Stimulated activated CD8-positive, alpha-beta memory T cell treated with anti-CD3 and anti-CD28 coated beads, Interleukin-12 subunit alpha, Interleukin-12 subunit beta, amount 100 ng/mL, for 24 hours (primary cell): ENCODE results near the gene RHOV.

Source experiments
- DNase-seq: peaks from one replicate; pipeline ENCODE4 v3.0.0-alpha.2; 2020; ENCODE audit errors: extremely low read depth

RHOV gene, protein sequence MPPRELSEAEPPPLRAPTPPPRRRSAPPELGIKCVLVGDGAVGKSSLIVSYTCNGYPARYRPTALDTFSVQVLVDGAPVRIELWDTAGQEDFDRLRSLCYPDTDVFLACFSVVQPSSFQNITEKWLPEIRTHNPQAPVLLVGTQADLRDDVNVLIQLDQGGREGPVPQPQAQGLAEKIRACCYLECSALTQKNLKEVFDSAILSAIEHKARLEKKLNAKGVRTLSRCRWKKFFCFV

DNA sequence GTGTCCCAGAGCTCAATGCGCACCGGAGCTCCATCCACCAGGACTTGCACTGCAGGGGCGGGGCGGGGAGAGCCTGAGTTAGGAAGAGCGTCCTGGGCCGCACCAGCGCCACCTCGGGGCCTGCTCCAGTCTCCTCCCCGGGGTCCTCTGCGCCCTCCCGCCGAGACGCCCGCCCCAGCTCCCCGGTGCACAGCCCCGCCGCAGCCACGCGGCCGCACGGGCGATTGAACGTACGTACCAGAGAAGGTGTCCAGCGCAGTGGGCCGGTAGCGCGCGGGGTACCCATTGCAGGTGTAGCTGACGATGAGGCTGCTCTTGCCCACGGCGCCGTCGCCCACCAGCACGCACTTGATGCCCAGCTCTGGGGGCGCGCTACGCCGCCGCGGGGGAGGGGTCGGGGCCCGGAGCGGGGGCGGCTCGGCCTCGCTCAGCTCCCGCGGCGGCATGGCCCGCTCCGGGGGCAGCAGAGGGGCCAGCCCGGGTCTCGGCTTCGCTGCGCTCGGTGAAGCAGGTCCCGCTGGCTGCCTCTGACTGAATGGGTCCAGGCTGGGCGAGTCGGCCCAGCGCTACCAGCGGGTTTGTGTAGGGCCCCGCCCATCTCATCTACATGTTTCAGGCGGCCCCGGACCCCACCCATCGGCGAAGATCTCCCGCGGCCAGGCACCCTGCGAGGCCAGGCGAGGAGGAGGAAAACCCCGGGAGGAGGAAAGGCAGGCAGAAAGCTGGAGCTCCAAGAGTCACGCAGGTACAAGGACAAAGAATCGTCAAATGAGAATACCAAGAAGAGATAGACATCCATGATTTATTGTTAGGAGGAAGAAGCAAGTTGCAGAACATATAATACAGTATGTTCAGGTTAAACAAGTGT is at the start of gene RHOV:
TSS of gene RHOV (minus strand) at position 541 of the 868 bp plus-strand sequence. CDS start at position 446, 95 bp downstream.
- DNase-seq: no peak

DNA sequence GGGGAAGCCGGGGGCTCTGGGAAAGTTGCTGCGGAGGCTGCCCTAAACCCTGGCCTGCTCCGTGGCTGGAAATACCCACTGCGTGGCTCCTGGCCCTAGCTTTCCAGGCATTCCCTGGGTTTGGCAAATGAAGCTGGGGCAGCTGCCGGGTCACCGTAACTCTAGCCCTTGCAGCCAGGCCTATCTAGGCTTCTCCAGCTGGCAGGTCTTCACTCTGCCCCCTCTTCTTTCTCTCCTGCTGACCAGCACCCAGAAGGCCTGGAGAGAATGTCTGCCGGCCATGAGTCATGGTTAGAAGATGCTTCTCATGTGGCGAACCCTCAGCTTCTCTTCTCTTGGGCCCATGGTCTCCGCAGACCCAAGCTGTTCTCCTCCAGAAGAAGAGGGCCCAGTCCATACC is 49.5 kb upstream of the RHOV start:
- no peak for DNase-seq

DNA sequence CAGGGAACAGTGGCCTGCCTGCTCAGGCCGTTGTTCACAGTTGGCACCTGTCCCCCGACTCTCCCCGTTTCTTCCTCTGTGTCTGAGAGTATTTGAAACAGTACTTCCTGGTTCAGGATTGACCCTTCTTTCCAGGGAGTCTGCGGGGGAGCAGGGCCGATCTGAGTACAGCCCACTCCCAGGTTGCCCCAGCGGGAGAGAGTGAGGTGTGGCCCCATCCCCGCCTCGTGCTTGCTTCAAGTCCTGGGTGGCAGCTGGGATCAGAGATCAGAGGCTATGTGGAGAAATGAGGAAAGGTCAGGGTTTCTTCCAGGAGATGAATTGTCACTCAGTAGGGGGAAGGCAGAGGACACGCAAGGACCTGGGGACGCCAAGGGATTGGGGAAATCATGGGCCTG is 48.6 kb upstream of the RHOV start:
- DNase-seq: no peak

DNA sequence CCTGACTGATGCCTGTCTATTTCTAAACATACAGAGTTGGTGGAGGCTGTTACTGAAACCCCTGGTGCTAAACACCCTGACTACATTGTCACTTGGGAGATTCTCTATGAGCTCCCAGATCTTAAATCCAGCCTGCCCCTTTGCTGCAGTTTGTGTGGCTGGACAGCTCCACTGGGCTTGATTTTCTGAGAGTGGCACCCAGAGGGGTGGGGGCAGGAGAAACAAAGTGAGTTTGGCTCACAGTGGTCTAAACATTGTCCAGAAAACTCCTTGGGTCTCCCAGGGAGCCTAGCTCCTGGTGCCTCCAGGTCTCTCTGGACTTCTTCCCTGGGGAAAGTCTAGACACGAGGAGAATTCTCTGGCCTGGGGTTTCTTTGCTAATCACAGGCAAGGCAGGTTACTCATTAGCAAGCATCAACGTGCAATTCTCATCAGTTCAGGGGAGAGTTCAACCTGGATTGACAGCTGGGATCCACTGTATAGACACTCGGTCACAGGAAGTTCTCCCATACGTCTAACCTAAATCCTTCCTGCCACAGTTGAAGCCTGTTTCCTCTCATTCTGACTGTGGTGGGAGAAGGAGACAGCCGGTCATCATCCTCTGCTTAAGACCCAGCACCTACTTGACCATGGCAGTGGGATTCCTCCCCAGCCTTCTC is 48.0 kb upstream of the RHOV start:
- DNase-seq: no peak

DNA sequence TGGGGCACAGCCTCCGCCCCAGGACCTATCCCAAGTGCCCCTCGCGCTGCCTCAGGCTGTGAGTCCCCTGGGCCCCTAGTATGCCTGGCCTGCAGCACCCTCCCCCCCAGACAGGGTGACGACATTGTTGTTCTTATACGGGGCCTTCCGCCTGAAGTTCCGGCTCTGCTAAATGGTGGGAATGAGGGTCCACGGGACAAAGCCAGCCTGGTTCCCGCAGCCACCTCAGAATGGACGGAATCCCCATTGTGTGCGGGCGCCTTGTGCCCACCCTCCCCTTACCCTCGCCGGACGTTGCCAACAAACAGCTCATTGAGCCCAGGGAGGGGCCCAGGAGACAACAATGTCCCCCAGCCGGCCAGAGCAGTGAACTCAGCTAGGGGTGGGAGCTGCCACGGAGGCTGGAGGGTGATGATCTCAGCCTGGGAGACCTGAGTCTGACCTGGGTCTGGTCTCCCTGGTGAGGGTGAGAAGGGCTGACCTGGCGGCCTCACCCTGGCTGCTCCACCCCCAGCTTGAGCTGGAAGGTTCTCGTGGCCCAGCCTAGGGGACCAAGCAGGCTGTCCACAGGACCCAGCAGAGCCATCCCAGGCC is 44.9 kb upstream of the RHOV start:
- DNase-seq: no peak

DNA sequence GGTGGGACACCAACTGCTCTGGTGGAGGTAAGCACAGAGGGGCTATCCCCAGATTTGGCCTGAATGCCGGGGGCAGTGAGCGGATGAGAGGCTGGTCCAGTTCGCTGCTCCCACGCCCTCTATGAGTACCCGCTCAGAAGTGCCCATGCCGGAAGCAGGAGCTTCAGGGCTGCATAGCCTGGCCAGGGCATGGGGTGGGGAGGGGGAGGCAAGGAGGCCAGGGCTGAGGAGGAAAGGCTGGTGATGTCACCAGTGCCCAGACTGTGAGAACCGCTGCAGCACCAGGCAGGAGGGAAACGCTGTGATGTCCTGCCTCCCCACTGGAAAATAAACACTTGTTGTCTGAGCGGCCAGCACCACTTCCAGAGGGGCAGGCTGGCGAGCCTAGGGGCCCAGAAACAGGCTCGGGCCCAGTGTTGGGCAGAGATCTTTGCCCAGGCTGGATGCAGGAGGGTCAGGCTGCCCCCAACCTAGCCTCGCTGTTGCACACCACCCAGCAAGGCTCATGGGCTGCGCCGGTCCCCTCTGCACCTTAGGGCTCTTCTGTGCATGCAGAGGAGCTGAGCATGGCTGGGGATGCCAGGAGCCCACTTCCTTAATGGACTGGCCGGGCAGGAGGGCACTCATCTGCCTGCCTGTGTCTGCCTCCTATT is 44.2 kb upstream of the RHOV start:
- no peak for DNase-seq

DNA sequence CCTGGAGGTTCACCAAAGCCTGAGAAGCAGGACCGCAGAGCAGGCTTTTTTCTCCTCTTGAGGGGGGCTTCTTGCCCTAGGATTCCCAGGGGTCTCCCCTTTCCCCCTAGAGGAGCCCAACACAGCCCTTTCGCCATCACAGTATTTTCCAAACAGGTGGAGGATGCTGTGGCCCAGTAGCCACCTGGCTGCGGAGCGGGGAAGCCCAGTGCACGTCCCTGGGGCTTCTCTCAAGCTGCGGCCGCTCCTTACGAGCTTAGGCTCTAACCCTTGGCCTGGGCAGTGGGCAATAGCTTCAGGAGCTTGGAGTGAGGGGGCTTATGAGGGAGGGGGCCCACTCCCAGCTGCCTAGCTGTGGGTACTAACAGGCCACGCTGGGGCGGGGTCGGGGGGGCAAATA is 43.6 kb upstream of the RHOV start:
- DNase-seq: no peak

DNA sequence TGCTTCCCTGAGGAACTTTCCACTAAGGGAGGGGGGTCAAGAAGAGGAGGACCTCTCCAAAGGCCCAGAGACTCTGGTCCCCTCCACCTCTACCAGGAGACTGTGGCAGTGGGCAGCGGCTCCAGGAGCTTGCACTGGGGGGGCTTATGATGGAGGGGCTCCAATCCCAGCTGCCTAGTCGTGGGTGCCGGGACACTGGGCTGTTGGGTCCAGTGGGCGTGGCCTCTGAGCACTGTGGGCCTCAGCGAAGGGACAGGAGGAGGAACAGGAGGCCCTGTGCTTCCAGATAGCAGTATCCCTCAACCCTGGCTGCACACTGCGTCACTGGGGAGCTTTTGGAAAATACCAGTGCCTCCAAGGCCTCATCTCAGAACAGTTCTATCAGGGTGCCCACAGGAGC is 41.6 kb upstream of the RHOV start:
- DNase-seq: no peak

DNA sequence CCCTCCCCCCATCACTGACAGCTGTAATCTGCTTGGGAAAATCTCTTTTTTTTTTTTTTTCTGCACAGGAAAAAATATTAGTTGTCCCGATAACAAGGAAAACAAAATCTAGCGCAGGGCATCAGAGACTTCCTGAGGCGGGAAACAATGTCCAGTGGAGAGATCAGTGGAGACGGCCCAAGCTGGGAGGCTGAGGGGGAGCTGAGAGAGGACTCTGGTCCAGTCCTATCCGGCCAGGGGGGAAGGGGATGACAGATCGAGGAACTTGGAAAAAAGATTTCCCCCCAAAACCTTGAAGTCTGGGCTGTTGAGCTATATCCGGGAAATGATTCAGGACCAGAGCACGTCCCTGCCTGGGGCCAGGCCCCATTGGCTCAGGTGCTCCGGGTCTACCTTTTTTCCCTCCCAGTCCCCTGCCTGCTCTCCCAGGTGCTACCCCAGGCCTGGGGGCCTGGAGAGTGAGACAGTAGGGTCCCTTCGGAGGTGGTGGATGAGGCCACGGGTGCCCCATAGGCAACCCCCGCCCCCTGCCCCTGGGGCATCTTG is 41.2 kb upstream of the RHOV start:
- DNase-seq: no peak

DNA sequence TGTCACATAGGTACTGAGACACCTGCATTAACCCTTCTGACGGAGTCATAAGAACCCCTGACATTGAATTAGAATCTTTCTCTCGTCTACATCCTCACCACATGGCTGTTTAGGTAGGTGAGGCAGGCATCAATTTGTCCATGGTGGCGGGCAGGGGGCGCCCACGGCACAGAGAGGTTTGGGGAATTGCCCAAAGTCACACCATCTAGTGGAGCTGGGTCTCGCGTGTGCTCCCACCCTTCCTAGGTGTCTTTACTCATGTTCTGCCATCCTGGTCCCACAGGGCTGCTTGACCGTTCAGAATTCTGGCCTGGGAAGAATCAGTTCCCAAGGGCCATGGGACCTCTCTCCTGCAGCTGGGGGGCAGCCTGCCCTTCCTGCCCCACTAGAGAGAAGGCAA is 40.5 kb upstream of the RHOV start:
- DNase-seq: no peak

DNA sequence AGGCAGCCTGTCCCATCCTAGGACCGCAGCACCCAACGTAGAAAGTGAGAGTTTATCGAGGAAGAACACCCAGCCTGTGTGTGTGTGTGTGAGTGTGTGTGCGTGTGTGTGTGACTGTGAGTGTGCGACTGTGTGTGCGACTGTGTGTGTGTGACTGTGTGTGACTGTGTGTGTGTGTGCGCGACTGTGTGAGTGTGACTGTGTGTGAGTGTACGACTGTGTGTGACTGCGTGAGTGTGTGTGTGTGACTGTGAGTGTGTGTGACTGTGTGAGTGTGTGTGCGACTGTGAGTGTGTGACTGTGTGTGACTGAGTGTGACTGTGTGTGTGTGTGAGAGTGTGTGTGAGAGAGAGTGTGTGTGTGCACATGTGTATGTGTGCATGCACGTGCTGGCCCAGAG is 40.0 kb upstream of the RHOV start:
- DNase-seq: no peak

DNA sequence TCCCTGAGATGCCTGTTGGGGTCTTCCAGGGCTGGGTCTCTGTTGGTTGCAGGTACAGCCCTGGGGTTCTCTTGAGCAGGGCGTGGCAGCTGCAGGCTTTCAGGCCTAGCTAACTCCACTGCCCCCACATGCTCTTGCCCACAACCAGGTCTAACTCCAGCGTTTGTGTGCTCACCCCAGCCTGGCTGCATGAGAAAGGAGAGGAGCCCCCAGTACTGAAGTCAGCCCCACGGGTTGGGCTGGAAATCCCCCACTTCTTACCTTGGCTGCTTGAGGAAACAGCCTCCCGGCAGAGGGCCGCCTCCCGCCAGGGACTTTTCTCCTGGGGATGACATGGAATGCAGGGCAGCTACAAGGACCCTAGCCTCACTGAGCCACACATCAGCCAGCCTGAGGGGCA is 38.4 kb upstream of the RHOV start:
- DNase-seq: no peak

DNA sequence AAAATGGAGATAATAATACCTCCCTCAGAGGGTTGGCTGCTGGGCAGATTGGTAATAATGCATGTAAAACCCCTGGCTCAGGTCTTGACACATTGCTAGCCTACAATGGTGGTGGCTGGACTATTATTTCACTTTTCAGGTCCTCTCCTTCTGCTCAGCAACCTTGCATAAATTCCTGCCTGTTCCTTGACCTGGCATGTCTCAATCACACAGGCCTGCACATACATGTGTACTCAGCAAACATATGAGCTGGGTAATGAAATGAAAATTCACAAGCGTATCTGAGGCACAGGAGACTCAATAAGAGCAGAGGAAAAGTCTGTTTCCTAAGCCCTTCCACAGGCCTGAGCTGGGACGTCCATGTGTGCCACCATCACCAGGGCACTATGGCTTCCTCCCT is 37.7 kb upstream of the RHOV start:
- DNase-seq: no peak

DNA sequence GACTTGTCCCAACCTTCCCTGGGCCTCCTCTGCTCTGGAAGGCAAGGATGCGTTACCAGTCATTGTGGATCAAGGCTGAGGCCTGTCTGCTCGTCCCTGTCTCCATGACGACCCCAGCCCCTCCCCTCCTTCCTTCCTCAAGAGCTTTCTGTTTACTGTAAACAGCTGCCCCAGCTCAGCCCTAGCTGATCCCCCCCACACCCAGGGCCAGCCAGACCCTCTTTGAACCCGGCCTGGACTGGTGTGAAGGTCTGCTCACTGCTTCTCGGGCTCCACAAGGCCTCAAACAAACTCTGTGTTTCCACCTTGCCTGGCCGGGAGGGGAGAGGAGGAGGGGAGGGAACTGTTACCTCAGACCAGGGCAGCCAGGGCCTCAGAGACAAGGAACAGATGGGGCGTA is 37.1 kb upstream of the RHOV start:
- DNase-seq: no peak

DNA sequence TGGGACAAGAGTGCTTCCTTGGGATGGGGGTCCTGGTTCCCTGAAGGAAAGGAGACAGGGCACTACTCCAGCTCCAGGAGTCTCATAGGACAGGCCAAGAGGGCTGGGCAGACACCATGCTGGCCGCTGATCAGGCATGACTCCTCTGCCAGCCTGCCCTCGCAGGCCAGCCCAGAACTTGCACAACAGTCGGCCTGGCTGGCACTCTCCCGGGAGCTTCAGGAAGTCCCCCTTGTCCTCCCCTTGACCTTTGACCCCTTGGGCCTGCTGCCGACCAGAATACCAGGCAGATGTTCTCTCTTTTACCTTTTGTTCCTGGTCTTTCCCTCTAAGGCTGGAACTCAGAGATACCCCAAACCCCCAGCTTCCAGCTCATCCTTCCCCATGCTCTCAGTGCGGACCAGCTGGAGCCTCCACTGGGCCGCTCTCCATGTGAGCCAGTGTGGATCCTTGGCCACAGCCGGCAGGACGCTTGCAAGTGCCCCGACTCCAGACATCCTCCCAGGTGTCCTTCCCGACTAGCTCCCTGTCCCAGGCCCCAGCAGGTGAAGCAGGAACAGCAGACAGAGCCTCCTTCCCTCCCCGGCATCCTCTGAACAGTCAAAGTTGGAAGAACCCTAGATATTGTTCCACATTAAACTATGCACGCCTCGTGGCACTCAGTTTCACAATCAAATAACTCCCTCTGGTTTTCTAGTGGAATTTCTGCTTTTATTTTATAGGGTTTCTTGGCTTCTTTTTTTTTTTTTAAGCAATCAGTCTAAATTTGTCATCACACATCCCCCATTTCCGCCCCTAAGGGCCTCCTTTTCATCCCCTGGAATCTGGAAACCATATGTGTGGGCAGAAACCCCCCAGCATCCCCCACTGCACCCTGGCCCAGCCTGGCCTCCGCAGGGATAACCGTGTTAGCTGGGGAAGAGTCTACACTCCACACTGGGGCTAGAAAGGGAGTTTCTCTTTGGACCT is 35.9 kb upstream of the RHOV start:
- no peak for DNase-seq

DNA sequence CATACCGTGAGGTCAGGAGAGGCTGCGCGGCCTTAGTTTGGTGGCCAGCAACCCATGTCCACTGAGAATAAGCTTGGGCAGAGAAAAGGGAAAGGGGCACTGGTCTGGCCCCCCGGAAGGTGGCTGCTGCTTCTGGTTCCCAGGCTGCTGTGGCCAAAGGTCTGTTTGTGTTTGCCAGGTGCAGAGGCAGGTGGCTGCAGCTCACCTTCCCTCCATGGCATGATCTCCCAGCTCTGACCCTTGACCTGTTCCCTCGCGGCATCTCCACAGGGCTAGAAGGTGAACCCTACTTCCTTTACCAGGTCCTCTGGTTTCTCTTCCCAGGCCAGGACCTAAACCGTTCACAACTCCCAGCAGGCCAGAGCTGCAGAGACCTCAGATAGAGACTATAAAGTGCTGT is 34.1 kb upstream of the RHOV start:
- DNase-seq: no peak

DNA sequence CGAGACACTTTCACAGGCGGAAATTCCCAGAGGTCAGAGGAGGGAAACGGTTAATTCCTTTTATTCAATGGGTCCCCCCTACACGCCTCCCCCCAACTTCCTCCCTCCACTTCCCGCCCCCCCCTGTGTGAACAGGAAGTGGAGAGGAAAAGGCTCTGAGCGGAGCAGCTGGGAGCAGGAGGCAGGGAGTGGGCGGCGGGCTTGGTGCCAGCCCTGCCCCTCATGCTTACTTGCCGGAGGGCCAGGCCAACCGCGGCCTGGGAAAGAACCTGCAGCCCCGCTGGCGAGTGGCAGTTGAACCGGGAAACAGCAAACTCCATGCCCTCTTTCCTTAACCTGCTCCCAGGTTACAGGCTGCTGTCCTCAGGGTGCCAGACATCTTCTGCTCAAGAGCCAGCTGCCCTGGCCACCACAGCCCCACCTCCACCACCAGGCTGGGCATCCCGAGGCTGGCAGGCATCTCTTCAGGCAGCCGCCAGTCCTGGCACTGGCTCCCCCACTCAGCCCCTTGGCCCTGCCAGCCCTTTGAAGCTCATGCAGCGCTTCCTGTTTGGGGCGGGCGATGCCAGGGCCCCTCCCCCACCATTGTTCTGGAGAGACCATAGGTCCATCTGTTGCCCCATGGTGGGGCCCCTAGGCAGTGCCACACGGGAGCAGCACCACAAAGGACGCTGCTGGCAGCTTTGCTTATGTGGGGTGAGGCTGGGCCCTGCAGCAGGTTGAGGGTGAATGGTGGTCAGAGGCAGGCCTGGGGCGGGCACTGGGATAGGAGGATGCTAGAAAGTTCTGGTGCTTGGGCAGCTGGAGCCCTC is 33.2 kb upstream of the RHOV start:
- no peak for DNase-seq

DNA sequence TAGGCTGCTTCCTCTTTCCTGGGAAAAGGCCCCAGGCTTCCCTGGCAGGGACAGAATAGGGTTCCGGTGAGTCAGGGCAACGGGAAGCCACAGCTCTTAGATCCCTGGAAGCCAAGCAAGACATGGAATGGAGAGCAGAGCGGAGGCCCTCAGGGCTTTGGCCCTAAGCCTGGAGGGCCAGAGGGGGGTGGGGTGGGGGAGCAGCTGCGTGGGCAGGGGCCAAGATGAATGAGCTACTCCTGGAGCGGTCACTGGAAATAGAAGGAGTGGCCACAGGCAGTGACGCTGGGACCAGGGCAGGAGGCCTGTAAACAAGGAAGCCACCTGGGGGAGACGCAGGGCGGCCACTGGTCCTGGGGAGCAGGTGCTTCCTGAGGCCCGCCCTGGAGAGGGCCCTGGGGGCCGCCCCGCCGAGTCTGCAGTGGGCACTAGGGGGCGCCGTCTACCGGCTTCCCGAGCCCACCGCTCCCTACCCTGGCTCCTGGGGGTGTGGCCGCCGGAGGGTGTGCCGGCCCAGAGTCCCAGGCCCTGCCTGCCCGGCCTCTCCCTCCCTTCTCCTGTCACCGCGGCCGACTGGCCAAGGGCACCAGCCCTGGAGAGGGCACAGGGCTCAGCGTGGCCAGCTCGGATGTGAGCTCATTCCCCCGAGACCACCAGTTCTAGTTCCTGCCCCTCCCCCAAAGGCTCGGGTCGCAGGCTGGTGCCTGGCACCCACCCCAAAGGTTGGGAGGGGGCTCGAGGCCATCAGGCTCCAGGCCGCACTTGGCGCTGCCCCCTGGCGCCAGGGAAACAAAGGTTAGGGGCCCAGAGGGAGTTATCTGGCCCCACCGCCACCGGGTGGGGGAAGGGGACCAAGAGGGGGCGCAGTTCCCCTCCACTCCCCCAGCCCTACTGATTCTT is 32.3 kb upstream of the RHOV start:
- DNase-seq: peak; percentile 59
